Activated T-helper 1 cell treated with Interleukin-2 at 50 U/mL for 16 hours (primary cell): ENCODE measurements around the gene ZFYVE16.
"Not testable (repeated sequence)": the region's sequence is repeated elsewhere in the genome, so short reads cannot be mapped to it uniquely, and the experiment has no call there.

Experiments
- DNase-seq: peaks from one replicate; pipeline ENCODE4 v3.0.0-alpha.2; 2020; ENCODE audit warnings: low read depth

Gene ZFYVE16

GRCh38 chr5:80409367-80409966 lies 1.6 kb downstream of the ZFYVE16 start:
- DNase-seq = no peak

GRCh38 chr5:80411589-80412219 lies 3.8 kb downstream of the ZFYVE16 start:
- DNase-seq = no peak

DNA sequence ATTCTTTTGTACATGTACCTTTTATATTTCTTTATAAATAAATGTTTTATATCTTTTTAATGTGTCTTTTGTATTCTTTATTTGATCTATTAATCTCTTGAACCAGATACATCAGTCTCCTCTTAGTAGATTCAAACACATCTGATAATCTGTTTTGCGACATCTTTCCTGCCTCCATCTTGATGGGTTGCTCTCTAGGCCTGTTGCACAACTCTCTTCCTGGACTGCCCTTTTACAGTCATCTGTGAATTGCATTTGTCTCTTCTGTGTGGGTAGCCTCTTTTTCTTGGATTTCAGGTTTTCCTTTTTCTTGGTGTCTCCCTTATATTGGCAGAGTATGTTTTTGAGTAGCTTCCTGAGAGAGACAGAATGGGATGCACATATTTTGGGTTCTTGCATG lies 6.2 kb downstream of the ZFYVE16 start:
- no peak for DNase-seq

GRCh38 chr5:80417973-80418372 lies 10.1 kb downstream of the ZFYVE16 start:
- no peak for DNase-seq

GRCh38 chr5:80424365-80424764 lies 16.5 kb downstream of the ZFYVE16 start:
- DNase-seq = not testable (repeated sequence)

- no peak for DNase-seq
Measured at GRCh38 chr5:80435476-80435875, 27.6 kb downstream of the ZFYVE16 start.

DNA sequence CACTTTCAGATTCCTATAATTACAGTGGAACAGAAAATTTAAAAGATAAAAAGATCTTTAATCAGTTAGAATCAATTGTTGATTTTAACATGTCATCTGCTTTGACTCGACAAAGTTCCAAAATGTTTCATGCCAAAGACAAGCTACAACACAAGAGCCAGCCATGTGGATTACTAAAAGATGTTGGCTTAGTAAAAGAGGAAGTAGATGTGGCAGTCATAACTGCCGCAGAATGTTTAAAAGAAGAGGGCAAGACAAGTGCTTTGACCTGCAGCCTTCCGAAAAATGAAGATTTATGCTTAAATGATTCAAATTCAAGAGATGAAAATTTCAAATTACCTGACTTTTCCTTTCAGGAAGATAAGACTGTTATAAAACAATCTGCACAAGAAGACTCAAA lies 29.5 kb downstream of the ZFYVE16 start:
- no peak for DNase-seq

- DNase-seq = no peak
Measured at GRCh38 chr5:80438739-80439138, 30.9 kb downstream of the ZFYVE16 start.

DNA sequence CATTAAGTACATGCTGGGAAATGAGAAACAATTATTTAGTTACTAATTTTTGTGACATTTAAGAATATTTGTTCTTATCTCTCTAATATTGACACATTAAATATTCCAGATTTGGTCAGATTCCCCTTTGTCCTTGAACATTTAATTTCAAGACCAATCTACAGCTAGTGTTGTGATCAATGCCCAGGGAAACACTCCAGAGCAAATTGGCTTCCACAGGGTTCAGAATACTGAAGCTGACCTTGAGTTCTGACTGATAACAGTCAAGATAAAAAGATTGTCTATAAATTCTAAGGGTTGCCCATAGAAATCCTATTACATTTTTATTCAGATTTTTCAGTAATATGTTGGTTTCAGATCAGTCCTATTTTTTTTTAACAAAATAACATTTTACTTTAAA lies 31.3 kb downstream of the ZFYVE16 start:
- no peak for DNase-seq

GRCh38 chr5:80442742-80443141 lies 34.9 kb downstream of the ZFYVE16 start:
- DNase-seq = no peak

DNA sequence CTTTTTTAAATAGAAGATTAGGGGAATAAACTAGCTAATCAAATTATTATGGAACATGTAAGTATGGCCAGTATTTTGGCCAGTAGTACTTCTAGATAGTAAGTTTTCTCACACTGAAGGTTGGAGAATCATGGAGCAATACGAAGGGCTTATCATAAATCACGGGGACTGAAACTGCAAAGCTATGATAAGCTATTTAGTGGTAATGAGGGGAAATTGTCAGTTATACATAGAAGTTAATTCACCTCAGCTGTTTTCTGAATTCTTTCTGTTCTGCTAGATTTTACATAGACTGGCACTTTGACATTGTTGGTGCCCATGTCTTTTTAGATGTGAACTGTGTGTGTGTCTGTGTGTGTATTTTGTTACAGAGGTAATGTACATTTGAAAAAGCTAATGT lies 45.5 kb downstream of the ZFYVE16 start:
- no peak for DNase-seq

- no peak for DNase-seq
Measured at GRCh38 chr5:80463269-80463668, 55.4 kb downstream of the ZFYVE16 start.

DNA sequence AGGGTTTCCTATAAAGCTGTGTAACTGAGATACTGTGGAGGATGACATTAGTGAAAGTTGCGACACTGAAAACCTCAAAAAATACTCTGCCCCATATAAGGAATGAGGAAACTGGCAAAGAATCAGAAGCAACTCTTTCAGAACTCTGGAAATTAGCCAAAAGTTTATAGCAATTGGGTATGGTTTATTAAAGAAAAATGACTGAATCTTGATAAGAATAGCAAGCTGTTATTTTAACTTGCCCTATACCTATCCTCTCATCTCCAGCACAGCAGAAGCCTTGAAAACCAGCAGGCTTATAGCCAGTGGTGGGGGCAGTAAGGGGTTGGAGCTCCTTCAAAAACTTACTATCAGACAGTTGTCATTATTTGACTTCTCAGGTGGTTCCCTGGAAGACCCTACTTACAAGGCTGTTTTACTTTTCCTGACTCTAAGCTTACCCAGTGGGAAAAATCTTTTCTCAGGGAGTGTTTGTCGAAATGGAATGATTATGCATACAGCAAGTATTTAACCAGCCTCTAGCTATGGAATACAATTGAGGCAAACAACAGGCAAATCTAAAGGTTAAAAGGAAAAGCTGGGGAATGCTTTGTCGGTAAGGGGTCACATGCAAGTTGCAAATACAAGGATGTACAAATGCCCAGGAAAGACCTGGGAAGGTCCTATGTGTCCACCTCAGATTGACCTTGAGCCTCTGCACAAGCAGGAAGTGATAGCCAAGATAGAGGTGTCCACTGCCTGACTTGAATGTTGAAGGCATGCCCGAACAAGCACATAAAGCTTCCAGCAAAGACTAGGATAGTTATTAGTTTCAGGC lies 59.0 kb downstream of the ZFYVE16 start:
- DNase-seq = no peak

GRCh38 chr5:80468131-80468530 lies 60.3 kb downstream of the ZFYVE16 start:
- no peak for DNase-seq

DNA sequence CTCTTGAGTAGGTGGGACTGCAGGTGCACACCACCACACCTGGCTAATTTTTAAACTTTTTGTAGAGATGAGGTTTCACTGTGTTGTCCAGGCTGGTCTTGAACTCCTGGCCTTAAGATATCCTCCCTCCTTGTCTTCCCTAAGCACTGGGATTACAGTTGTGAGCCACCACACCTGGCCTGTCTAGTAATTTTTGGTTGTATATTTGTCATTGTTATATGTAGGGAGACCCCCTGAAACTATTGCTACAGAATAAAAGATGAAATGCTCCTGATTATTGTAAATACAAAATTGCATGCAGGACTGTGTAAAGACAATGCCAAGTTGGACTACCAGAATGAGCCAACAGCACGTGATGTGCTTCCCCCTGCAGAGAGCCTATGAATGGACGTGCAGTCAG lies 62.8 kb downstream of the ZFYVE16 start:
- not testable (repeated sequence) for DNase-seq

DNA sequence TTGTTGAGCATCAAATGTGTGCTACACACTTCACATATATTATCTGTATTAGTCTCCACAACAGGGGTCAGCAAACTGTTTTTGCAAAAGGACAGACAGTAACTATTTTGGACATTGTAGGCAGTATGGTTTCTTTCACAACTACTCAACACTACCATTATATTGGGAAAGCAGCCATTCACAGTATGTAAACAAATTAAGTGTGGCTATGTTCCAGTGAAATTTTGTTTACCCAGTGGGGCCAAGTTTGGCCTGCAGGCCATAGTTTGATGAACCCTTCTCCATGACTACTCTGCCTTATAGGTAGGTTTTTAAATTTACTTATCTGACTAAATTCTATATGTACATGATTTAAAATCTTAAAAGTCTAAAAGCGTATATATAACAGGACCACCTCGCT lies 67.1 kb downstream of the ZFYVE16 start:
- DNase-seq = no peak

DNA sequence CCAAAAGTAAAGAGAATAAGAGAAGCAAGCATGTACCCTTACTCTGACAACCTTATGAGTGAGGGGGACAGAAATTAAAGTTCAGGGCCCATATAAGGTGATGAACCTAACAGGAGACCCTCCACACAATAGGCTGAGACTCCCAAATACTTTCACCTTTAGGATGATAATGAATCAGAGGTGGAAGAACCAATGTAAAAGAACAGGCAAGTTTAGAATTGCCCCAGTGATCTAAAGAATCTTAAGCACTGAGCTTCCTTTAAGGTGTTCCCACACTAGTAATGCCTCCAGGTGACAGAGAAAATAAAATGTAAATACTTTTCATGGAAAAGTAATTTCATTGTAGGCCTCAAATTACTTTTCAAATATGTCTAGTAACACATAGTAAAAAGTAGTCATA lies 71.8 kb downstream of the ZFYVE16 start:
- DNase-seq = no peak

GRCh38 chr5:80480354-80480753 lies 72.5 kb downstream of the ZFYVE16 start:
- DNase-seq = no peak

- DNase-seq = peak; percentile 1
Measured at GRCh38 chr5:80481019-80481893, 73.4 kb downstream of the ZFYVE16 start.

DNA sequence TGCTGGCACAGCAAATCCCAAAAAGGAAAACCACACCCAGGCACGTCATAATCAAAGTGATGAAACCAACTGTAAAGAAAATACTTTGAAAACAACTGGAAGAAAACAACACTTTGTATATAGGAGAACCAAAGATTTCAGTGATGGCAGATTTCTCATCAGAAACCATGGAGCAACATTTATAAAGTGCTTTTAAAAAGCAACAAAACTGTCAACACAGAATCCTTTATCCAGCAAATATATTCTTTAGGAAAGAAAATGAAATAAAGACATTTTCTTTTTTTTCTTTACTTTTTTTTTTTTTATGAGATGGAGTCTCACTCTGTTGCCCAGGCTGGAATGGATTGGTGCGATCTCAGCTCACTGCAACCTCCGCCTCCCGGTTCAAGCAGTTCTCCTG lies 74.7 kb downstream of the ZFYVE16 start:
- no peak for DNase-seq

- DNase-seq = no peak
Measured at GRCh38 chr5:80483636-80484232, 75.9 kb downstream of the ZFYVE16 start.

GRCh38 chr5:80487444-80487828 lies 79.6 kb downstream of the ZFYVE16 start:
- DNase-seq = no peak
